GM10266 (cell line): ENCODE data around the gene RPS27.
"Not testable (repeated sequence)": the region's sequence is repeated elsewhere in the genome, so short reads cannot be mapped to it uniquely, and the experiment has no call there.

Experiments
- DNase-seq: peaks from one replicate; pipeline ENCODE4 v3.0.0; 2012; ENCODE audit errors: extremely low spot score
- CTCF ChIP-seq: IDR thresholded peaks from 2 replicates; pipeline ENCODE4 v1.5.1; 2012; ENCODE audit warnings: mild to moderate bottlenecking, low read depth; ENCODE audit not compliant: control insufficient read depth, insufficient read depth; ENCODE audit errors: missing control alignments

Gene RPS27

GRCh38 chr1:153978274-153978909, 12.2 kb upstream of the RPS27 start:
- no peak for DNase-seq
- TF ChIP-seq CTCF, result no peak

- DNase-seq, result not testable (repeated sequence)
These were observed 11.5 kb upstream of the RPS27 start for GRCh38 chr1:153979091-153979490.

- DNase-seq, result not testable (repeated sequence)
These were observed 8.8 kb upstream of the RPS27 start for GRCh38 chr1:153981735-153982134.

GRCh38 chr1:153984123-153984894, 6.3 kb upstream of the RPS27 start:
- TF ChIP-seq CTCF, result no peak
- DNase-seq, result no peak

GRCh38 chr1:153985341-153985912, 5.1 kb upstream of the RPS27 start:
- TF ChIP-seq CTCF, result no peak
- DNase-seq, result no peak

- DNase-seq, result no peak
- no peak for TF ChIP-seq CTCF
These were observed 4.4 kb upstream of the RPS27 start, which contains the start of gene RAB13 for GRCh38 chr1:153985941-153986761. Gene RAB13 (minus strand): TSS chr1:153986339. CDS start chr1:153986236, 103 bp downstream.

- no peak for TF ChIP-seq CTCF
These were observed 2.9 kb upstream of the RPS27 start for GRCh38 chr1:153987621-153988020.

More at GRCh38 chr1:153987621-153988020, 2.9 kb upstream of the RPS27 start:
- no peak for DNase-seq
